ENCODE data around the gene MAFF.

Gene MAFF

DNA sequence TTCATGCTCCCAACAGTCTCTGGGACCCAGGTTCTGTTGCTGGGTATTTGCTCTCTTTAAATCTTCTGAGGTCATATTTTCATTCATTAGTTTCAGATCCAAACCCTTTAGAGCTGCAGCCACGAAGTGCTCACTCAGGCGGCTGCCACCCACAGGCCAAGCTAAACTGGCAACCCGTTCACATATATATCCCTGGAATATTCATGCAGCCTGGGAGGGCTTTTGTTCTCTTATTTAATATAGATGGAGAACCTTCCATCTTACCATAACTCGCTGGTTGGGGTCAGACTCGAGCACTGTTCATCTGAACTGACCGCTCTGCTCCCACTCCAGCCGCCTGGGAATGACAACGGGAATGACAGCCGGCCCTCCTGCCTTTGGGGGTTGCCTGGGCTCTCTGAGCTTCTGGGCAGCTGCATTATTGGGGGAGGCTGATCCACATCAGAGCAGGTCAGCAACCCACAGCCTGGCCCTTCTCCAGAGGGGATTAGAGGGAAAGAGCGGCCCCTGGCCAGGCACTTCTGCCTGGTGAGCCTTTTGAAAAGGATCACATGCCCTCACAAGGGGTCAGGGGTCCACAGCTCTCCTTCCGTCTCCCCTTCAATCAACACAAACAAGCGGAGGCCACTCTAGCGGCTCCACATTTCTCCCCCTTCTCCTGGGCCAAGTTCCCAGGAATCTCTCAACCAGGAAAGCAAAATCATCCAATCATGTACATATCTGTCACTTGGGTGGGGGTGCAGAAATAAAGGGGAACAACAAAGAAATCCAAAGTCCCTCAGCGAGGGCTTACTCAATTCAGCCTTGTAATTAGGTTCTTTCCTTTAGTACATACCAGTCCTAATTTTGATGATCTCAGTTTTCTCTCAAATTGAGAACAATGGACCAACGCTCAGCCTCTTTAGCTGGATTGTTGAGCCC, 59.2 kb downstream of the MAFF start:
- Histone ChIP-seq H3K36me3 (ENCODE audit: control insufficient read depth, low read depth, low read length) (no peaks in the 10 kb centered on the region), H3K4me3 (ENCODE audit: low read length) (no peak overlapping the region), H3K27ac (ENCODE audit: low read length) (no peak overlapping the region), H3K9ac (ENCODE audit: low read length) (no peak overlapping the region), H3K27me3 (ENCODE audit: control insufficient read depth, insufficient read depth, low read length) (no peaks in the 10 kb centered on the region), H3K4me1 (ENCODE audit: control insufficient read depth, low read depth, low read length) (peaks cover 5% of the 10 kb centered on the region), H3K9me3 (ENCODE audit: control insufficient read depth, low read depth, low read length) (no peaks in the 10 kb centered on the region)

DNA sequence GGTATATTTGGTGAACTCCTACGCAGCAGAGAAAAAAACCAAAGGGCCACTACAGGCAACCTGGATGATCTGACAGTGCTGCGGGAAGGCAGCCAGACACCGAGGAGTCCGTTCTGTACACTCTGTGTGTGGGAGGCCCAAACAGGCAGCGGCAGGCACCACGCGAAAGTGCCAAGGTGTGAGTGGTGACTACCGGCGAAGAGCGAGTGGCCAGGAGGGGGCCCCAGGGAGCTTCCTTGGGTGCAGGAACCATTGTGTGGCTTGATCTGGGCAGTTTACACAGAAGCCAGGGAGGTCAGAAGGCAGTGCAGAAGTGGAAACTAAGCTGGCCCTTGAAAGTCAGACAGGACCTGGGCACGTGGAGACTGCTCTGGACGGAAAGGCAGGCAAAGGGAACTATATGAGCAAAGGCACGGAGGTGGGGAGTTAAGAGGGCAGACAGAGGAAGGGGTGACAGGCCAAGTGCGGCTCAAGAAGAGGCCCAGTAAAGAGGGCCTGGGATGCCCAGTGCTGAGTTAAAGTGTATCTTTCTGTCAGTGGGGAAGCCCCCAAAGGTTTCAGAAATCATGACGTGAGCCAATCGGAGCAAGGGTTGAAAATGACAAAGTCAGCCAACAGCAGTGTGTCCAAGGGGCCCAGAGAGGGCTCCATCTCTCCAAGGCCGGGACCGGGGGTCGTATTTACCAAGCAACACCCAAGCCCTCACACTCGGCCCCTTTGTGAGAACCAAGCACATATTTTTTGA, 60.4 kb downstream of the MAFF start:
- no peak overlapping the region for H3K27ac ChIP-seq (ENCODE audit: low read length)
- H3K27me3 ChIP-seq (ENCODE audit: control insufficient read depth, insufficient read depth, low read length) = no peaks in the 10 kb centered on the region
- H3K4me3 ChIP-seq (ENCODE audit: low read length) = no peak overlapping the region
- H3K36me3 ChIP-seq (ENCODE audit: control insufficient read depth, low read depth, low read length) = no peaks in the 10 kb centered on the region
- no peaks in the 10 kb centered on the region for H3K9me3 ChIP-seq (ENCODE audit: control insufficient read depth, low read depth, low read length)
- H3K4me1 ChIP-seq (ENCODE audit: control insufficient read depth, low read depth, low read length) = peaks cover 5% of the 10 kb centered on the region
- H3K9ac ChIP-seq (ENCODE audit: low read length) = no peak overlapping the region

DNA sequence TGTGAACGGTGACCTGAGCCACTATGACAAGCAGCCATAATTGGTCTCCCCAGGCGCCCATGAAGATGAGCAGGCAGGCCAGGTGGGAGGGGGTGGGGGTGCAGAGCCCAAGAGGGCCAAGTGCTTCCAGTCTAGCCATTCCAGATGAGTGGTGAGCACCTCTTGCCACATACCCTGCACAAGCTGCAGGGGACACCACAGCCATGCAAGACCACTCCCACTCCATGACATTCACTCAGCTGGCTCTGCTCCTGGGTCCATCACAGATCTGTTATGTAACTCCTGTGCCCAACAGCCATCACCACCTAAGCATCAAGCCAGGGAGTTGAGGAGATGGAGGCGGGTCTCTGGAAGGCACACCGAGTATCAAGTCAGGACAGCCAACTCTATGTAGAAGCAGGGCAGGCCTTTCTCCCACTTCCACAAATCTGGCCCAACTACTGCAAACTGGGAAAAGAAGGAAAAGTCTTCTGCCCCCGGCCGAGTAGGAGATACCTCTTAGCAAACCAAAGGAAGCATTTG, 62.6 kb downstream of the MAFF start:
- Histone ChIP-seq H3K9me3 (ENCODE audit: control insufficient read depth, low read depth, low read length) (no peaks in the 10 kb centered on the region), H3K4me3 (ENCODE audit: low read length) (no peak overlapping the region), H3K4me1 (ENCODE audit: control insufficient read depth, low read depth, low read length) (no peaks in the 10 kb centered on the region), H3K27me3 (ENCODE audit: control insufficient read depth, insufficient read depth, low read length) (no peaks in the 10 kb centered on the region), H3K36me3 (ENCODE audit: control insufficient read depth, low read depth, low read length) (no peaks in the 10 kb centered on the region), H3K9ac (ENCODE audit: low read length) (no peak overlapping the region), H3K27ac (ENCODE audit: low read length) (no peak overlapping the region)

Data from iPS-18a (cell line).